Heart right ventricle (tissue), 16 donors: ENCODE results near the gene ZFAND3. TPM values are rescaled to one million over a fixed set of nuclear protein-coding genes. Genes with fewer than 3 reads are reported as not detected.

Experiments used
- ATAC-seq, 8 donors: fragments of 200-7000 bp; cut with Tn5 transposase; one replicate each; pipeline ENCODE4 v1.9.1; 2020; ENCODE audit warnings: mild to moderate bottlenecking in 8 of 8, moderate library complexity in 8 of 8, moderate number of reproducible peaks in 1 of 8
- DNase-seq, 2 donors: peaks; one replicate each; pipeline ENCODE4 v3.0.0-alpha.2; 2020
- H3K27ac ChIP-seq, 10 donors: fragments of 200-600 bp; sonication (generic) in 2 of 10; one replicate each; pipeline versions ENCODE4 v1.5.0 to v1.8.0; 2020 to 2022; ENCODE audit warnings: mild to moderate bottlenecking in 3 of 10
- H3K27me3 ChIP-seq, 7 donors: fragments of 200-600 bp; one replicate each; pipeline ENCODE4 v1.8.0; 2021 to 2022; ENCODE audit warnings: mild to moderate bottlenecking in 2 of 7
- H3K36me3 ChIP-seq, 9 donors: fragments of 200-600 bp; sonication (generic) in 1 of 9; one replicate each; pipeline versions ENCODE4 v1.5.0 to v1.8.0; 2020 to 2022; ENCODE audit warnings: mild to moderate bottlenecking in 2 of 9
- H3K4me1 ChIP-seq, 9 donors: fragments of 200-600 bp; sonication (generic) in 1 of 9; one replicate each; pipeline versions ENCODE4 v1.5.0 to v1.8.0; 2020 to 2022; ENCODE audit warnings: mild to moderate bottlenecking in 4 of 9
- H3K4me3 ChIP-seq, 10 donors: fragments of 200-600 bp; sonication (generic) in 2 of 10; one replicate each; pipeline versions ENCODE4 v1.5.0 to v1.8.0; 2020 to 2022; ENCODE audit warnings: mild to moderate bottlenecking in 7 of 10, moderate library complexity in 2 of 10
- H3K9me3 ChIP-seq, 11 donors: fragments of 200-600 bp in 10 of 11; sonication (generic) in 2 of 11; one replicate each; pipeline versions ENCODE4 v1.5.0 to v1.8.0; 2013 to 2022; ENCODE audit warnings: mild to moderate bottlenecking in 2 of 11, control low read depth in 1 of 11, moderate library complexity in 1 of 11
- WGBS, 2 donors: extraction: QIAGEN DNeasy Blood & Tissue Kit; methylation state at CpG; one replicate each; pipeline ENCODE4 v1.1.7; 2013; ENCODE audit warnings: inconsistent platforms in 1 of 2; 5-methylcytosine and 5-hydroxymethylcytosine counted together
- intact Hi-C, 10 donors: fragments of 100-400 bp; cut with DNase I; formaldehyde crosslinking; loops; one replicate each; pipeline versions ENCODE4 v1.11.1 to v1.14.2; 2022
- polyA plus RNA-seq, 2 donors: library from polyadenylated mRNA; stranded (reverse); fragments of 200-250 nt; gene quantifications; one replicate each; pipeline ENCODE4 v1.2.3, GENCODE V29; 2013
- total RNA-seq, 10 donors: library from RNA; stranded (reverse); fragmentation: NEBNext Ultra II Directional in 3 of 10; extraction: Animal tissue kit (Norgen Biotek cat#: 25700) in 3 of 10; gene quantifications; one replicate each; pipeline versions ENCODE4 v1.2.1 to v1.2.4, GENCODE V29; 2021 to 2023
- TF ChIP-seq, protein P1 (sequence below), 9 donors: fragments of 200-600 bp; sonication (generic) in 2 of 9; IDR thresholded peaks; one replicate each; pipeline versions ENCODE4 v1.5.0 to v1.8.0; 2021 to 2022; ENCODE audit warnings: antibody characterized with exemption in 9 of 9, mild to moderate bottlenecking in 5 of 9, moderate library complexity in 1 of 9
- donor health status: Arrhythmogenic right ventricular cardiomyopathy.
- donor health status: ischemic (EF 13 %, LVEDD 7.1; RV severe dilation, severe dysfunction).
- donor health status: healthy with polysubstance abuse.
- donor health status: DM: no; HTN: yes; CAD: no.
- donor health status: DM: no; HTN: no; CAD: no.
- donor health status: ischemic (EF 25% LVEDD 6.9; RV normal size, moderate dysfunction).
- donor health status: ischemic (EF 25% LVEDD 5.7; RV mildly dilated, moderate dysfunction).
- donor health status: healthy.
- donor health status: DM: yes; HTN: yes; CAD: no.
- donor health status: Ischemic cardiomyopathy.
- donor health status: ischemic (EF 35%, LVEDD 5.7; RV mildly dilated, moderate dysfunction).
- donor health status: nonischemic (EF 11% LVEDD 7.7; RV severe dilation, severe dysfunction).
- donor health status: DM: yes; HTN: yes; CAD: no.
- donor health status: PGD.
- donor health status: ischemic (EF 29% LVEDD 5.4; RV normal size, mild dysfunction).
- donor health status: nonischemic (EF 23%, LVEDD 6.1; RV moderate dilation, normal function).

The ZFAND3 gene
- total and polyA plus RNA-seq, 12 donors = 24.4 to 123 (median 105) TPM

DNA sequence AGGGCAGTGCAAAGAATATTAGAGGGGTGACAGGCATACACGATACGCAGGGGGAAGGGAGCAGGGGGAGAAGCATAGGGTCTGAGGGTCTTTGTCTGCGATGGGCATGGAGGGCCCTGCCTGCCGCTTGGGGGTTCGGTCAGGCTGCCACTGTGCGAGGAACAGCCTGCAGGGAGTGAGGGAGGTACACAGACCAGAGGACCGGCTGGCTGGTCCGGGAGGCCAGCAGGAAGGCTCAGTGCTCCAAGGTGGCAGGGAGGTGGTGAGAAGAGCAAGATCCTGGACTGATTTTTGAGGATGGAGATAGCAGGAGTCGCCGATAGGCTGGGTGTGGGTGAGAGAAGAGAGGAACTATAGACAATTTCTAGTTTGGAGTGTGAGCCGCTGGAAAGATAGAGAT is 338.4 kb downstream of the ZFAND3 start:
- Histone ChIP-seq H3K9me3 (no peaks in the 10 kb centered on the region), H3K4me1 (peaks cover 0 to 23% (median 5%) of the 10 kb centered on the region in 9 donors), H3K27ac (no peak overlapping the region), H3K4me3 (no peak overlapping the region), H3K27me3 (no peaks in the 10 kb centered on the region), H3K36me3 (peaks cover 0 to 16% (median 4%) of the 10 kb centered on the region in 9 donors)
- ATAC-seq (no peak), DNase-seq (no peak)
- 81 to 88% methylated on average over 11 of the region's 11 CpGs for WGBS, 2 donors
- intact Hi-C loops = no loop called here
- TF ChIP-seq, protein P1, sequence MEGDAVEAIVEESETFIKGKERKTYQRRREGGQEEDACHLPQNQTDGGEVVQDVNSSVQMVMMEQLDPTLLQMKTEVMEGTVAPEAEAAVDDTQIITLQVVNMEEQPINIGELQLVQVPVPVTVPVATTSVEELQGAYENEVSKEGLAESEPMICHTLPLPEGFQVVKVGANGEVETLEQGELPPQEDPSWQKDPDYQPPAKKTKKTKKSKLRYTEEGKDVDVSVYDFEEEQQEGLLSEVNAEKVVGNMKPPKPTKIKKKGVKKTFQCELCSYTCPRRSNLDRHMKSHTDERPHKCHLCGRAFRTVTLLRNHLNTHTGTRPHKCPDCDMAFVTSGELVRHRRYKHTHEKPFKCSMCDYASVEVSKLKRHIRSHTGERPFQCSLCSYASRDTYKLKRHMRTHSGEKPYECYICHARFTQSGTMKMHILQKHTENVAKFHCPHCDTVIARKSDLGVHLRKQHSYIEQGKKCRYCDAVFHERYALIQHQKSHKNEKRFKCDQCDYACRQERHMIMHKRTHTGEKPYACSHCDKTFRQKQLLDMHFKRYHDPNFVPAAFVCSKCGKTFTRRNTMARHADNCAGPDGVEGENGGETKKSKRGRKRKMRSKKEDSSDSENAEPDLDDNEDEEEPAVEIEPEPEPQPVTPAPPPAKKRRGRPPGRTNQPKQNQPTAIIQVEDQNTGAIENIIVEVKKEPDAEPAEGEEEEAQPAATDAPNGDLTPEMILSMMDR (IDR thresholded peaks at IDR 0.05) = no peak

DNA sequence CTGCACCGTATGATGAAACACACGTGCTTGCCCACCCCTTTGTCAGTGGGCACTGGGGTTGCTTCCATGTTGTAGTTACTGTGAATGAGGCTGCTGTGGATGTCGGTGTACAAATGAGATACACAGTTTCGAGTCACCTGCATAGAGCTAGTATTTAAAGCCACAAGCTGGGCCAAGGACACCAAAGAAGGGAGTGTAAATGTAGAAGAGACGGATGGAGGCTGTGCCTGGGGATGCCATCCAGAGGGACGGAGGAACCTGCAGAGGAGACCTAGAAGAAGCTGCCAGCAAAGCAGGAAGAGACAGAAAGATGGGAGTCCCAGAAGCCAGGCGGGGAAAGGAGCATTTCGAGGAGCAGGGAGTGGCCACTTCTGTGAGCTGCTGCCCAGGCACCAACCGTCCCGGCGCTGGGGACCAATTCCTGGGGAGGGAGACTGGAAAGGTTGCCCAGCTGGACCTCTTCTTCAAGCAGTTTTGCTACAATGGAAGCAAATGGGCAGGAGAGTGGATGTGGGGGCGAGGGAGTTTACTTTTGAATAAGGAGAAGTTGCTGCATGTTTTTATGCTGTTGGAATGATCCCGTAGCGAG is 339.3 kb downstream of the ZFAND3 start:
- Histone ChIP-seq H3K27ac (no peak overlapping the region), H3K36me3 (peaks cover 0 to 6% (median 0%) of the 10 kb centered on the region in 9 donors), H3K9me3 (no peaks in the 10 kb centered on the region), H3K27me3 (no peaks in the 10 kb centered on the region), H3K4me3 (no peak overlapping the region), H3K4me1 (peaks cover 0 to 18% (median 5%) of the 10 kb centered on the region in 9 donors)
- DNase-seq = no peak
- TF ChIP-seq, protein P1 (IDR thresholded peaks at IDR 0.05) = no peak
- no peak for ATAC-seq
- WGBS, 2 donors = 86 to 97% methylated on average over 14 of the region's 14 CpGs
- intact Hi-C loops = no loop called here

DNA sequence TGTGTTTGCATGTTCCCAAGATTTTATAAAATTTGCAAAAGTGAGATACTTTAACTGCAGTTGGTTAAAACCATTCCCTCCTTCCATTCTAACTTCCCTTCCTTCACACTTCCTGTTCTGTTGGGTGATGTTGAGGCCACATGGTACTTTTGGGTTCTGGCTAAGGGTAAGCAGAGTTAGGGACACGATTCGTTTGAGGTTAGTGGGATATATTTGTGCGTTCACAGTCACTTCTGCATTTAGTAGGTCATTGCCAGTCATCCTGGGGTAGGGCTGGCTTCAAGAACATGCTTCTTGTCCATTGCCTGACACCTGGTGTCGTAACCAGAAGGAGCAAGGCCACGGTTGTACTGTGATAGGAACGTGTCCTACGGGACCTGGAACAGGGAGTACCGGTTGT is 340.1 kb downstream of the ZFAND3 start:
- Histone ChIP-seq H3K27ac (no peak overlapping the region), H3K27me3 (no peaks in the 10 kb centered on the region), H3K9me3 (no peaks in the 10 kb centered on the region), H3K4me1 (peaks cover 0 to 12% (median 3%) of the 10 kb centered on the region in 9 donors), H3K4me3 (no peak overlapping the region), H3K36me3 (peaks cover 0 to 3% (median 0%) of the 10 kb centered on the region in 9 donors)
- WGBS, 2 donors = 77 to 89% methylated on average over 8 of the region's 8 CpGs
- intact Hi-C loops = no loop called here
- ATAC-seq (no peak), DNase-seq (no peak)
- TF ChIP-seq, protein P1 (IDR thresholded peaks at IDR 0.05) = no peak

GRCh38 chr6:38160831-38161230 is 341.3 kb downstream of the ZFAND3 start:
- TF ChIP-seq, protein P1 (IDR thresholded peaks at IDR 0.05) = no peak
- H3K36me3 ChIP-seq = no peaks in the 10 kb centered on the region
- ATAC-seq (no peak), DNase-seq (no peak)
- WGBS, 2 donors = 96 to 97% methylated on average over 25 of the region's 25 CpGs
- H3K4me3 ChIP-seq = no peak overlapping the region
- no peak overlapping the region for H3K27ac ChIP-seq
- intact Hi-C loops = no loop called here
- H3K27me3 ChIP-seq = no peaks in the 10 kb centered on the region
- no peaks in the 10 kb centered on the region for H3K9me3 ChIP-seq
- peaks cover 0 to 9% (median 0%) of the 10 kb centered on the region in 9 donors for H3K4me1 ChIP-seq
